ENCODE results near the gene TNFRSF19.

GRCh38 chr13:23598369-23598768 lies 28.2 kb downstream of the TNFRSF19 start:
- TF ChIP-seq, protein P1, sequence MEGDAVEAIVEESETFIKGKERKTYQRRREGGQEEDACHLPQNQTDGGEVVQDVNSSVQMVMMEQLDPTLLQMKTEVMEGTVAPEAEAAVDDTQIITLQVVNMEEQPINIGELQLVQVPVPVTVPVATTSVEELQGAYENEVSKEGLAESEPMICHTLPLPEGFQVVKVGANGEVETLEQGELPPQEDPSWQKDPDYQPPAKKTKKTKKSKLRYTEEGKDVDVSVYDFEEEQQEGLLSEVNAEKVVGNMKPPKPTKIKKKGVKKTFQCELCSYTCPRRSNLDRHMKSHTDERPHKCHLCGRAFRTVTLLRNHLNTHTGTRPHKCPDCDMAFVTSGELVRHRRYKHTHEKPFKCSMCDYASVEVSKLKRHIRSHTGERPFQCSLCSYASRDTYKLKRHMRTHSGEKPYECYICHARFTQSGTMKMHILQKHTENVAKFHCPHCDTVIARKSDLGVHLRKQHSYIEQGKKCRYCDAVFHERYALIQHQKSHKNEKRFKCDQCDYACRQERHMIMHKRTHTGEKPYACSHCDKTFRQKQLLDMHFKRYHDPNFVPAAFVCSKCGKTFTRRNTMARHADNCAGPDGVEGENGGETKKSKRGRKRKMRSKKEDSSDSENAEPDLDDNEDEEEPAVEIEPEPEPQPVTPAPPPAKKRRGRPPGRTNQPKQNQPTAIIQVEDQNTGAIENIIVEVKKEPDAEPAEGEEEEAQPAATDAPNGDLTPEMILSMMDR (IDR thresholded peaks at IDR 0.05 in 8 of 11, conservative IDR thresholded peaks at IDR 0.05 in 3 of 11) = no peak
- TF ChIP-seq POLR2AphosphoS5 (IDR thresholded peaks at IDR 0.05) (no peak), POLR2A (IDR thresholded peaks at IDR 0.05) (no peak)

All from spleen (tissue), 7 donors.